Measurements from ENCODE around the gene AKIRIN2. TPM values are rescaled to one million over a fixed set of nuclear protein-coding genes. Genes with fewer than 3 reads are reported as not detected.

AKIRIN2 gene
- polyA plus RNA-seq (ENCODE audit: insufficient read length in 12 of 12): 10 to 100 TPM in 11 of 12 donors, not detected in 1; 35.4 to 46.2 (median 41.0) TPM
- long read RNA-seq, donor 1, transcript AKIRIN2-201 (5 exons, 1,662 nt): major isoform, 13 of 22 reads
- long read RNA-seq, donor 1, partial matches to known transcripts: 9 of 22 reads
- long read RNA-seq, donor 1, other reads (novel, unspliced or antisense): 0 of 22 reads
- long read RNA-seq, donor 2, transcript AKIRIN2-201 (5 exons, 1,662 nt): major isoform, 12 of 12 reads
- long read RNA-seq, donor 2, partial matches to known transcripts: 0 of 12 reads
- long read RNA-seq, donor 2, other reads (novel, unspliced or antisense): 0 of 12 reads
- long read RNA-seq, donor 3, transcript AKIRIN2-201 (5 exons, 1,662 nt): major isoform, 5 of 5 reads
- long read RNA-seq, donor 3, partial matches to known transcripts: 0 of 5 reads
- long read RNA-seq, donor 3, other reads (novel, unspliced or antisense): 0 of 5 reads
- long read RNA-seq, donor 4, partial matches to known transcripts: 0 of 2 reads
- long read RNA-seq, donor 4, other reads (novel, unspliced or antisense): 0 of 2 reads
- long read RNA-seq, donor 5, transcript AKIRIN2-201 (5 exons, 1,662 nt): major isoform, 12 of 12 reads
- long read RNA-seq, donor 5, partial matches to known transcripts: 0 of 12 reads
- long read RNA-seq, donor 5, other reads (novel, unspliced or antisense): 0 of 12 reads
- long read RNA-seq, donor 6, transcript AKIRIN2-201 (5 exons, 1,662 nt): major isoform, 8 of 8 reads
- long read RNA-seq, donor 6, partial matches to known transcripts: 0 of 8 reads
- long read RNA-seq, donor 6, other reads (novel, unspliced or antisense): 0 of 8 reads
- long read RNA-seq, donor 7, transcript AKIRIN2-201 (5 exons, 1,662 nt): major isoform, 6 of 6 reads
- long read RNA-seq, donor 7, partial matches to known transcripts: 0 of 6 reads
- long read RNA-seq, donor 7, other reads (novel, unspliced or antisense): 0 of 6 reads
- long read RNA-seq, donor 8, transcript AKIRIN2-201 (5 exons, 1,662 nt): major isoform, 23 of 23 reads
- long read RNA-seq, donor 8, partial matches to known transcripts: 0 of 23 reads
- long read RNA-seq, donor 8, other reads (novel, unspliced or antisense): 0 of 23 reads
- long read RNA-seq, donor 9, transcript AKIRIN2-201 (5 exons, 1,662 nt): major isoform, 9 of 9 reads
- long read RNA-seq, donor 9, partial matches to known transcripts: 0 of 9 reads
- long read RNA-seq, donor 9, other reads (novel, unspliced or antisense): 0 of 9 reads
- long read RNA-seq, donor 10, transcript AKIRIN2-201 (5 exons, 1,662 nt): major isoform, 14 of 14 reads
- long read RNA-seq, donor 10, partial matches to known transcripts: 0 of 14 reads
- long read RNA-seq, donor 10, other reads (novel, unspliced or antisense): 0 of 14 reads
- long read RNA-seq, donor 11, transcript AKIRIN2-201 (5 exons, 1,662 nt): major isoform, 7 of 7 reads
- long read RNA-seq, donor 11, partial matches to known transcripts: 0 of 7 reads
- long read RNA-seq, donor 11, other reads (novel, unspliced or antisense): 0 of 7 reads

DNA sequence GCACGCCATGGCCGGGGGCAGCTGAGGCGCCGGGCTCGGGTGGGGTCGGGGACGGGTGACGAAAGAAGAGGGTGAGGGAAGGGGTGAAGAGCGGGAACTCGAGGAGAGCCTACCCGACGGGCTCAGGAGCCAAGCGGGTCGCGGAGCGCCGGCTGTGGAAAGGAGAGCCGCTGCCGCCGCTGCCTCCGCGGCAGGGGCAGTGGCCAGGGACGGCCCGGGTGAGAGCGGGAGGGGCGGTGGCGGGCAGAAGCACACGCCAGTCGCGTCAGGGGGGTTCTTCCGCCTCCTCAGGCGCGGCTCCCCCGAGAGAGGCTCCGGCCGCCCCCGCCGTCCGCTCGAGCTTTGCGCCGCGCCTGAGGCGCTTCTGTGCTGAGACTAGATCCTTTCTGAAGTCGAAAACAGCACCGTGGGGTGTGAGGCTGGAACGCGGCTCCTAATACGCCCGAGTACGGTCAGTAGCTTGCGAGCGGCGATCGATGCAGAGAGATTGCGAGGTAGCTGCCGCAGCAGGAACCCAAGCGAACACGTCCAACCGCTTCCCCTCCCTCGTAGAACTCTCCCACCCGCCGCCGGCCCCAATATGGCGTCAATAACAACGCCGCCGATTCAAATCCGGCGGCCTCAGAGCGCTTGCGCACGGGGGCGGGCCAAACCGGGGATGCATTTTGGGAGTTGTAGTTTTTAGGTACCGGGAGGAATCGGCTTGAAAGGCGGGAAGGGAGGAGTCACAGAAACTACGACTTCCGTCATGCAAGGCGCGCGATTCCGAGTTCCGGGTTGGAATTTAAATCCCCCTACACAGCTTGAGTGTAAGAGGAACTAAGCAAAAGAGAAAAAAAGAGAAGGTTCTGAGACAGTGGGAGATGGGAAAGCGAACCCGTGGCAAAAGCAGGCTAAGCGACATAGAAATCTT is at the start of gene AKIRIN2:
AKIRIN2 (minus strand) TSS at position 558 of the 913 bp plus-strand sequence; CDS start at position 9, 549 bp downstream.
- peak; percentile 98 for DNase-seq

DNA sequence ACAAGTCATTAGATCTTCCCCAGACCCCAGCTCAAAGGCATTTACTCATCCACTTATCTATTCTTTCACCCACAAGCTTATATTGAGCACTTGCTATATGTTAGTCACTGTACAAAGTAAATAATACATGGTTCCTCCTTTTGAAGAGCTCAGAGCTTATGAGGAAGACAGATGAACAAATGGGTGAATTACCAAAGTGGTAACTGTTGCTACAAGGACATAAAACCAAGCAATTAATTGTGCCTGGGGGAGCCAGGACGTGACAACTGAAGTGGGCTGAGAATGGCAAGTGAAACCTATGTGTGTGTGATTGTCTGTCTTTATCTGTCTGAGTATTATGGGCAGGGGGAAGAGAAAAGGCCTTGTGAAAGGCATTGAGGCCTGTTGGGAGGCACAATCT is 45.6 kb upstream of the AKIRIN2 start:
- DNase-seq: no peak

DNA sequence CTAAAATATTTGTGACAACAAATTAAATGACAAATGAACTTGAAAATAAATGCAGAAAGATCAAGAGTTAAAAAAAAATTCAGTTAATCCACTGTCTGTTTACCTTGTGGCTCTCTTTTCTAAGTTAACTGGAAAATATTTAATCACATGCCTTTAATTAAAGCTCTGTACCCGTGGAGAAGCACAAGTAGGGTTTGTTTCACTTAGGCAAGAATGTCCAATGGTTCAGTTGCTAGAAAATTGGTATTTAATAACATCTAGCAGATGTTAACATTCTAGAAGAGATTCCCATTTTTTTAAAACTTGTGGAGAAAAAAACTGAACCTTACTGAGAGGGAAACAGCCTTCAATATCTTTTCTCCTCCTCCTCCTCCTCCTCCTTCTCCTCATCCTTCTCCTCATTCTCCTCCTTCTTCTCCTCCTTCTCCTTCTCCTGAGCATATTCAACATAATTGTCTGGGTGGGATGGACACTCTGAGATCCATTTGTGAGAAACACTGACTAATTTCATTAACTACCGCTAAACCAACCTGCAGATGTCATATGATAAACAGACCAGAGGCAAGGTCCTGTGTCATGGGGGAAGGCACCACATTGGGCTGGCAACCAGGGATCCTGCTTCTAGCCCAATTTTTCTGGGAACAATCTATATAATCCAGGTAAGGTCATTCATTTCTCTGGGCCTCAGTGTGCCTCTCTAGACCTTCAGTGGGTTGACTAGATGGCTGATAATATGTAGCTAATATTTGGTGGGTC is 44.1 kb upstream of the AKIRIN2 start:
- DNase-seq: no peak

DNA sequence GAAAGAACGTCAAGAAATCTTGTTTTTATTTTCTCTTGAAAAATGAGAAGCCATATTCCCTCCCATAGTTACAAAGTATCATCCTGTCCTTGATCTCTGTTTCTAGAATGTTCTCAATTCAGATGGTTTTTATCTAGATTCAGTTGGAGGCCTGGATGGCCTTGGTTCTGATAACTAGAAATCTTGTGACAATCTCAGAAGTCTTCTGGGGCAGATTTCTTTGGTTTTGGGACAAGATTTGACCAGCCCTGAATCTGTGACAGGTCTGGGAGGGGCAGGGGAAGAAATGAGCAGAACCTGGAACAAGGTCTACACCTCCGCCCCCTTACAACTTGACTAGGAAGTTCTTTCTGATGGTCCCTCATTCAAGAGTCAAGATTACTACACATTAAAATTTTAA is 41.4 kb upstream of the AKIRIN2 start:
- DNase-seq: no peak

DNA sequence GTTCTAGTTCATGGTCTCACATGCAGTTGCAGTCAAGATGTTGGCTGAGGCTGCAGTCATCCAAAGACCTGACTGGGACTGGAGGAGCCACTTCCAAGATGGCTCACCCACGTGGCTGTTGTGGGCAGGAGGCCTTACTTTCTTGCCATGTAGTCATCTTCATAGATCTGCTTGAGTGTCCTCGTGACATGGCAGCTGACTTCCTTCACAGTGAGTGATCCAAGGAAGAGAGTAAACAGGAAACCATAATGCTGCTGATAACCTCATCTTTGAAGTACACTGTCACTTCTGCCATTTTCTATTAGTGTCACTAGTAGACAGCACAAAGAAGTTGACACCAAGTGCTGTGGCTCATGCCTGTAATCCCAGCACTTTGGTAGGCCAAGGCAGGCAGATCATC is 40.1 kb upstream of the AKIRIN2 start:
- DNase-seq: no peak

DNA sequence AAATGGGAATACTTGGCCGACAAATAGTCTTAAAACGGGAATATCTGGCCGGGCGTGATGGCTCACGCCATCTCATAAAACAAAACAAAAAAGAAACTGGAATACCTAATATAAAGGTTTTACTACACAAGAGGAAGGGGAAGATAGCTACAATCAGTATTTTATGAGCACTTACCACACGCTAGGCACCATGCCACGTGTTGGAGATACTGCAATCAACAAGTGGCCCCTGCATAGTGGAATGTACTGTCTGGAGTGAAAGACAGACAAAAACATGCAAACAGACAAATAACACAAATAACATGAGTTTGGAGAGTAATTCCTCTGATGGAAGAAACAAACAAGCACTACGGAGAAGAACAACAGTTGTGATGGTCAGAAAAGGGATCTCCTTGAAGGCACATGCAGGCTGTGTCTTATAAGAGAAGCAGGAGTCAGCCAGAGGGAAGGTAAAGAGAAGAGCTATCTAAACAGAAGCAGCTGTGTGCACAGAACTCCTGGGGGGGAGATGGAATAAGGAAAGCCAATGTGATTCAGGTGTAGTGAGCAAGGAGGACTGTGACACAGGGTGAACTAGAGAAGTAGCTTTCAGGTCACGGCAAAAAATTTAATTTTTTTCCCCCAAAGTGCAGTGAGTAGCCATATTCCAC is 39.1 kb upstream of the AKIRIN2 start:
- DNase-seq: no peak

DNA sequence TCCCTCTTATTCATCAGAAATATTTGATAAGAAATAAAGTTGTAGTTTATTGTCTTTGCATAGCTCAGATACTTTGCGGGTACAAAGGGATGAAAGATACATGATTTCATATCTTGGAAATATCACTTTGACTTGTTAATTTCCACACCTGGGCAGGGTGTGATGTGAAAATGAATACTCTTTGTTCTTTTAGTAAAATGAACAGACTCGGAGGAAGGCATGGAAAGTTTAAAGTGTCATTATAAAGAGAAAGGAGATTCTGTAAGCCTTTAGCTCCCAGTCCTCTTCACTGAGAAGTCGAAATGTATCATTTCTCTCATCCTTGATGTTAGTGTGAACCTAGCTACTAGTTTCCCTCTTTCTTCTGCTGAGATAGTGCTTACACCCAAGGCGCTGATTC is 36.7 kb upstream of the AKIRIN2 start:
- DNase-seq: no peak

DNA sequence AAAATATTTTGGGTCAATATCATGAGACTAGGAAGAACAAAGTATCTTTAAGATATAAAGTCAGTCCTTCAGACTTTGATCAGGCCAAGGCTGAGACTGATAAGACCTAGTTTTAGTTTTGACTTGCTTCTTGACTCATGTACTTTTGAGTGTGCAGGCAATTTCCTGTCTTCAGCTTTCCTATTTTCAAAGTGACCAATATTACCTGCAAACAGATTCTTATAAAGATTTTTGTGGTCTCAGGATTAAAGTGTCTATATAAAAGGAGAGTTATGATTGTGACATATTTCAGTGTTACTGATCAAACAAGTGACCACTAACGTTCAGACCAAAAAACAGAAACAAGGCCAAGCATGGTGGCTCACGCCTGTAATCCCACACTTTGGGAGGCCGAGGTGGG is 36.0 kb upstream of the AKIRIN2 start:
- no peak for DNase-seq

DNA sequence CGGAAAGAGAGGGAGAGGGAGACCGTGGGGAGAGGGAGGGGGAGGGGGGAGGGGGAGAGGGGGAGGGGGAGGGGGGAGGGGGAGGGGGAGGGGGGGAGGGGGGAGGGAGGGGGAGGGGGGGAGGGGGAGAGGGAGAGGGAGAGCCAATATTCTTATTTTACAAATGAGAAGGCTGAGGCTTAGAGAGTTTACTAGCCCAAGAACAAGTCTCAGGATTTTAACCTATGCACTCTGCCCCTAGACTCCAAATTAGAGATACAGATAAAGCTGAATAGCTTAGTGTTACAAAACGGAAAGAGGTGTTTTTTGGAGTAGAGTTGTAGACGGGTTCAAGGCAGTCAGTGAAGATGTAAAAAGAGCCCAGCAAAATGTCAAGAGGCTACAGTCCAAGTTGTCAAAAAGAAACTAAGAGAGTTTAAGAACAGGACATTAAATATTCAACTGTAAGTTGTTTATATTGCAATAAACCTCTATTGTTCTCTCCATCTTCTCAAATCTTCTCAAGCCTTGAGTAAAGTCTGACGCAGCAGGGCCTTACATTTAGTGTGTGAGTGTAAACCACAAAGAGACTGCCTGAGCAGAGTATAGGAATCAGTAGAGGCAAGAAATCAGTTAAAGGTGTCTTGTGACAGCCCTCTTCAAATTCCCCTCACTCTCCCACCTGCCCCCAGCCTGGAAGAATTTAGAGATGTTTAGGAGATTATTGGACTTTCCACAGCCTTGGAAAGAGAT is 34.9 kb upstream of the AKIRIN2 start:
- DNase-seq: no peak

DNA sequence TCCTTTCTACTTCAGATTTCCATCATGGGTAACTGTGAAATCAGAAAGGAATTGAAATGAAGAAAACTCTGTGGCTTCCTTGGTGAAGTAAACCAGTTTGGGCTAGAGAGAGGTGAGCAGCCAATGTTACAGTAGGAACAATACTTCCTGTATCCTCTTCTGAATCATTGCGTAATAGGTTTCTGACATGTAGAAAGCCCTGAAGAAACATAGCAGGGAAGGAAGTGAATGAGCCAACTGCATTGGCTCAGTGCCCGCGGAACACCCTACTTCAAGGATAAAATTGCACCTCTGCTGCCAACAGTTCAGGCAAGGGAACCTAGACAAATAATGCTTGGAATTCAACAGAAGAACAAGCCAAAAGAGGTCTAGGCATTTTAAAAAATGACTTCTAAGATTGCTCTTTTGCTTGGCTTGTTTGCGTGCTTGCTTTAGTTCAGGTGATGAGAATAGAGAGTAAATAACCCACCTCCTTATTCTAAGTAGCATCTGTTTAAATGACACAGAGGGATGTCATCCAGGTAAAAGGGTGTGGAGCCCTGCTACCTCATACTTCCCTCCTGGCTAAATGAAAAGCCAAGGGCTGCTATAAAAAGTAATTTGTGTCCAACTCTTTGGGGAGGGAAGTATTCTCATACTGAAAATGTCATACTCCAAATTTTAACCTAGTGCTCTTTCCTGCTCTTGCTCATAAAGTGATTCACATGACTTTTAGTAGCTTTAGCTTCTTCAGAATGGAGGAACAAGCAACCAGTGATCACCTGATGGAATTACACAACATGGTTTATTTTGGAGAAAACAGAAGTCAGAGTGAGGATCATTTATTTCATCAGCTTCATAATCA is 30.0 kb upstream of the AKIRIN2 start:
- peak; percentile 71 for DNase-seq

DNA sequence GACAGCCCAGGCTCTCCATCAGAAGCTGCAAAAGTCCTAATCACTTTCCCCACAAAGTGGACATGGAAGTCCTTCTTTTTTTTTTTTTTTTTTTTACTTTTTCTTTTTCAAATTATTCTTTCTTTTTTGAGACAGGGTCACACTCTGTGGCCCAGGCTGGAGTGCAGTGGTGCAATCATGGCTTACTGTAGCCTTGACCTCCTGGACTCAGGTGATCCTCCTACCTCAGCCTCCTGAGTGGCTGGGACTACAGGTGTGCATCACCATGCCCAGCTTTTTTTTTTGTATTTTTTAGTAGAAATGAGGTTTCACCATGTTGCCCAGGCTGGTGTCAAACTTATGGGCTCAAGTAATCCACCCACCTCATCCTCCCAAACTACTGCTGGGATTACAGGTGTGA is 29.0 kb upstream of the AKIRIN2 start:
- no peak for DNase-seq

DNA sequence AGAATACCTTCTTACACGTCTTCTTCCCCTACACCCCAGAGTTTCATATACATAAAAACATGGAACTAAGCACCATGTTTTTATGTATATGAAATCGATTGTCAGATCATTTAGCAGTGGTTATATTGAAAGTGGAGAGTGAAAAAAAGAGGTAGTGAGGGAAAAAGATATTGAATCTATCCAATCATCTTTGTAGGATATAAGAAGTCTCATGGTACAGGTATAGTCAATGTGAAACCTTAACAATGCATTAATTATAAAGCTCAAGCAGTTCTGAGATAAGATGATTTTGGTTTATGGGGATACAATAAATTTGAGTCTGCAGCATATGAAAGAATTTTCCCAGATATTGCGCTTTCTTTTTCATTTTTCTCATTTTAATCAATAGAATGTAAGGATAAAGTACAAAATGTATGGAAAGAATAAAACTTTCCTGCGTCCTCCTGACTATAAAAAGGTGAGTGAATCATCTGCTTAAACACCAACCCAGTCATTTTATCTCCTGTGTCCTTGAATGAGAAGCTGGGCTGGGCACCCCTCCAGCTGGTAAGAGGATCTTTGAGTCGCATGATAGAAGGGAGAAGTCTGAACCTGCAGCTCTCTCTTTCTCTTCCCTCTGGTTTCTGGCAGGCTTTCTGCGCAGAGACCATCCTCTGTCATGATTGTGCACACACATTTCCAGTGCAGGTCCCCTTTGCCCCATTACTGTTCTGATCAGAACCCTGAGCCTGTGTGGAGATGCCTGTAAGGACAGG is 28.1 kb upstream of the AKIRIN2 start:
- no peak for DNase-seq

DNA sequence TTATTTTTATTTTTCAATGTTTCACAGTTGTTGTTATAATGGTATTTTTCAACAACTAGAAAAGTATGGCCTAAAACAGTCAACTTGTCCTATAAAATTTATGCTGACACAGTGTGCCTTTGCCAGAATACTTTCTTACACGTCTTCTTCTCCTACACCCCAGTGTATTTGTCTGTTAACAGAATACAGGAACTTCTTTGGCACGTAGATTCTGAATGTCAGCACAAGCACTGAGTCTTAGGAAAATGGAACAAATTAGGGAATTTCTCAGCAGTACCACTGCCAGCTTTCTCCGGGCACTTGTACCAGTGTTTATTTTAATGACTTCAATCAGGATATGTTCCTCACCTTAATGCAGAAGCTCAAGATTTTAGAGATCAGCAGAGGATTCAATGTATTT is 26.7 kb upstream of the AKIRIN2 start:
- no peak for DNase-seq

DNA sequence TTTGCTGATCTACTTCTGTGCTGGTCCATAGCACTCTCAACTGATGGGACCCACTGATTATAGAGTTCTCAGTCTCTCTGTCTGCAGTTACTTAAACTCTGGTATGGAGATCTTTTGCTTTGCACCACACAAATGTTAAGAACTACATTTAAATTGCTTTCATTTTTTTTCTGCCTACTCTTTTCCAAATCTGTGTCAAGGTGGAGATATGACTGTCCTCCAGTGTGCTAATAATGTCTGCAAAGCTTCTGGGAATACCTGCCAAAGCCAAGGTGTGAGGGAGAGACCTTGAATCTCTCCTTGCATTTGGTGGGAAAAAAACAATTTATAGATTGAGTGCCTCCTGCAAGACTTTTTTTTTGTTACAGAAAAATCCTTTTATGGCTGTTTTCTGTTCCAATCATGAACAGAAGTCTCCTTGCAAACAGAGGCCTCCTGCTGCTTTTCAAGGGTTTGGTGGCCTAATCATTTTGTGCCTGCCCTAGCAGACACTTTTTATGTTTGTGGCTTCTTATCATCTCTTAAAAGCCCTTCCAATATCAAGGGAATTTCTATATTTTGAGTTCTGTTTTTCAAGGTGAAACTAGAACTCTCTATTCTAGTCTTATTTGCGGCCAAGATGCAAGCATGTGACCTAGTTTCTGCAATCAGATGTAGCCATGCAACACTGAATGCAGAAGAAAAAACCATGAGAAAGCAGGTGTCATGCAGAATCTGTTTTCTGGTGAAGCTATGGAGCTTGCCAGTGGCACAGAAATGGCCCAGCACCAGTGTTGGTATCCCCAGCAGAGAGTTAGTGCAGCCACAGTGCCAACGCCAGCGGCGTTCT is 23.2 kb upstream of the AKIRIN2 start:
- no peak for DNase-seq
